Right lung (tissue), 10 donors: ENCODE measurements around the gene CDH5. TPM values are rescaled to one million over a fixed set of nuclear protein-coding genes. Genes with fewer than 3 reads are reported as not detected.
A peak's percentile ranks its signal among the peaks of the same experiment; 100 is the strongest.
"Not testable (repeated sequence)": the region's sequence is repeated elsewhere in the genome, so short reads cannot be mapped to it uniquely, and the experiment has no call there.

Experiments used
- DNase-seq, 2 donors: peaks; one replicate each; pipeline ENCODE4 v3.0.0-alpha.2; 2013
- long read RNA-seq, 8 donors: transcript quantifications; one replicate each; lab custom pipeline, GENCODE V29; 2026
- polyA plus RNA-seq, 5 donors: library from polyadenylated mRNA; unstranded; fragments of 120-200 nt; gene quantifications; one replicate each; pipeline versions ENCODE4 v1.2.1 to v1.2.3, GENCODE V29; 2013; ENCODE audit warnings: inconsistent platforms in 1 of 5, low replicate concordance in 1 of 5; ENCODE audit not compliant: insufficient read length in 5 of 5, insufficient read depth in 1 of 5

Gene CDH5
- polyA plus RNA-seq: 100 to 1,000 TPM; 133 to 168 (median 145) TPM
- long read RNA-seq, donor 1, full-length matches to known transcripts: 18 of 63 reads
- long read RNA-seq, donor 1, partial matches to known transcripts: 45 of 63 reads
- long read RNA-seq, donor 1, other reads (novel, unspliced or antisense): 0 of 63 reads
- long read RNA-seq, donor 2, full-length matches to known transcripts: 13 of 36 reads
- long read RNA-seq, donor 2, partial matches to known transcripts: 23 of 36 reads
- long read RNA-seq, donor 2, other reads (novel, unspliced or antisense): 0 of 36 reads
- long read RNA-seq, donor 3, full-length matches to known transcripts: 8 of 23 reads
- long read RNA-seq, donor 3, partial matches to known transcripts: 15 of 23 reads
- long read RNA-seq, donor 3, other reads (novel, unspliced or antisense): 0 of 23 reads
- long read RNA-seq, donor 4, full-length matches to known transcripts: 10 of 35 reads
- long read RNA-seq, donor 4, partial matches to known transcripts: 25 of 35 reads
- long read RNA-seq, donor 4, other reads (novel, unspliced or antisense): 0 of 35 reads
- long read RNA-seq, donor 5, full-length matches to known transcripts: 13 of 34 reads
- long read RNA-seq, donor 5, partial matches to known transcripts: 21 of 34 reads
- long read RNA-seq, donor 5, other reads (novel, unspliced or antisense): 0 of 34 reads
- long read RNA-seq, donor 6, full-length matches to known transcripts: 31 of 90 reads
- long read RNA-seq, donor 6, partial matches to known transcripts: 59 of 90 reads
- long read RNA-seq, donor 6, other reads (novel, unspliced or antisense): 0 of 90 reads
- long read RNA-seq, donor 7, full-length matches to known transcripts: 10 of 23 reads
- long read RNA-seq, donor 7, partial matches to known transcripts: 13 of 23 reads
- long read RNA-seq, donor 7, other reads (novel, unspliced or antisense): 0 of 23 reads
- long read RNA-seq, donor 8, full-length matches to known transcripts: 6 of 18 reads
- long read RNA-seq, donor 8, partial matches to known transcripts: 12 of 18 reads
- long read RNA-seq, donor 8, other reads (novel, unspliced or antisense): 0 of 18 reads

DNA sequence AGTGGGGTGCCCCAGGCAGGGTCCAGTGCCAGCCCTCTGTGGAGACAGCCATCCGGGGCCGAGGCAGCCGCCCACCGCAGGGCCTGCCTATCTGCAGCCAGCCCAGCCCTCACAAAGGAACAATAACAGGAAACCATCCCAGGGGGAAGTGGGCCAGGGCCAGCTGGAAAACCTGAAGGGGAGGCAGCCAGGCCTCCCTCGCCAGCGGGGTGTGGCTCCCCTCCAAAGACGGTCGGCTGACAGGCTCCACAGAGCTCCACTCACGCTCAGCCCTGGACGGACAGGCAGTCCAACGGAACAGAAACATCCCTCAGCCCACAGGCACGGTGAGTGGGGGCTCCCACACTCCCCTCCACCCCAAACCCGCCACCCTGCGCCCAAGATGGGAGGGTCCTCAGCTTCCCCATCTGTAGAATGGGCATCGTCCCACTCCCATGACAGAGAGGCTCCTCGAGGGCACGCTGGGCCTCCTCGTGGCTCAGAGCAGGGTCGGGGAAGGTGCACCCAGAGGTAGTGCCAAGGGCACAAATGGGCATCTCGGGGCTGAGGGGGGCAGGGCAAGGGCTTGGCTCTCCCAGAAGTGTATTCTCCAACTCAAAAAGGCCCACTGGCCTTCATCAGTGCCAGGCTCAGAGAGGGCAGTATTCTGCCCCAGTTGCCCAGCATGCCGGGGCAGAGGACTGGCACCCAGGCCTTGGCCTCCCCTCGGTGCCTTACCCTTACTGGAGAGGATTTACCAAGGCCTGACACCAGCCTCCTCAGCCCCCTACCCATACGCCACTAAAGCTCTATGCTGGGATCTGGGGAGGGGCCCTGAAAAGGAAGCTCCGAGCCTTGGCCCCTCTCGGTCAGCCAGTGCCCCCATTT is at the start of gene CDH5:
TSS of gene CDH5 (plus strand) at position 259 of the 867 bp plus-strand sequence. CDS start 12,647 bp downstream, outside the sequence.
- DNase-seq: peak in 1 of 2 donors; percentile 47

DNA sequence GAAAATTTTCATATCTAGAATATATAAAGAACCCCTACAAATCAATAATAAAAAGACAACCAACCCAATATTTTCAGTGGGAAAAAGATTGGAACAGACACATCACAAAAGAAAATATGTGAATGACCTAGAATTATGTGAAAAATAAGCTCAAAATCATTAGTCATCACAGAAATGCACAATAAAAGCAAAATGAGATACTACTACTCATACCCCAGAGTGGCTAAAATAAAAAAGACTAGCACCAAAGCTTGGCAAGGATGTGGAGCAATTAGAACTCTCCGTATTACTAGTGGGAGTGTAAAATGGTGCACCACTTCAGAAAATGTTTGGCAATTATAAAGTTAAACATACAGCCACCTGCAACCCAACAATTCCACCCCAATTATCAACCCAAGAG is 48.0 kb upstream of the CDH5 start:
- no peak for DNase-seq

GRCh38 chr16:66320774-66321173 is 45.7 kb upstream of the CDH5 start:
- DNase-seq: no peak

DNA sequence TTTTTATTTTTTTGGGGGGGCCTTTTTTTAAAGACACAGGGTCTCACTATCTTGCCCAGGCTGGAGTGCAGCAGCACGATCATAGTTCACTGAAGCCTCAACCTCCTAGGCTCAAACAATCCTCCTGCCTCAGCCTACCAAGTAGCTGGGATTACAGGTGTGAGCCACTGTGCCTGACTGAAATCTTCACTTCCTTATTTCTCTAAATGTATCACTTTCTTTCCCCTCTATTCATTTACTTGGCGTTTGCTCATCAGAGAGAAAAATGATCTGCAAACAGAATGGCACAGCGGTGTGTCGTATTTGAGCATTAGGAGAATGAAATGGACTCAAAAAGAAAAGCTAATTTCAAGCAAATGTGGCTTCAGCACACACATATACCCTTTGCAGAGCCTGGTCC is 44.3 kb upstream of the CDH5 start:
- DNase-seq: no peak

GRCh38 chr16:66324815-66325515 is 41.5 kb upstream of the CDH5 start:
- no peak for DNase-seq

- no peak for DNase-seq
Measured at GRCh38 chr16:66325717-66326376, 40.6 kb upstream of the CDH5 start.

DNA sequence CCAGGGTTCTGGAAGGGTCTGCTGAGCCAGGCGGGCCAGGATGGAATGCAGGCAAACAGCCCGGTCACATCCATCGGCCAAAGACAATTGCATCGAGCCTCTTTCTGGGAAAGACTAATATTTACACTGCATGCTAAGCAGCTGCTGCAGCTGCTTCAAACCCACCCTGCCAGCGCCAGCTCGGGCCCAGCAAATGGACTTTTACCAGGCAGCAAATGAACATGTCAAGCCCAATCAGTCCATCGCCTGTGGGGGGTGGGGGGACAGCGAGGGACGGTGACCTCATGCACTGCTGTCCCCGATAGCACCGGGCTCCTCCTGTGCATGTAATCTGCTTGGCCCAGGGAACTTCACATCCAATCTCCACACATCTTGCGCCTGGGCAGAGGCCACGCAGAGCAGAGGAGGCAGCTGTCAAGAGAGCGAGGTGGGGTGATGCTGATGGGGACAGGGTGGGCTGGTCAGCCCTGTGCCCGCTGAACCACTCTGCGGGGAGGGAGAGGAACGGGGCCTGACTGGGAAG is 39.4 kb upstream of the CDH5 start:
- DNase-seq: peak; percentile 59 to 72

GRCh38 chr16:66328282-66328681 is 38.2 kb upstream of the CDH5 start:
- no peak for DNase-seq

DNA sequence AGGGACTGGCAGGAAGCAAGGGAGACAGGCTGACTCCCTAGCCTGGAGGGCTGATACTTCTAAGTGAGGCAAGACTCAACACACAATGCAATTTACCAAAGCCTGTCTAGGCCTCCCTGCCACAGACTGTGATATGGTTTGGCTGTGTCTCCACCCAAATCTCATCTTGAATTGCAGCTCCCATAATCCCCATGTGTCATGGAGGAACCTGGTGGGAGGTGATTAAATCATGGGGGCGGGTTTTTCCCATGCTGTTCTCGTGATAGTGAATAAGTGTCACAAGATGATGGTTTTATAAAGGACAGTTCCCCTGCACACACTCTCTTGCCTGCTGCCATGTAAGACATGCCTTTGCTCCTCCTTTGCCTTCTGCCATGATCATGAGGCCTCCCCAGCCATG is 35.0 kb upstream of the CDH5 start:
- DNase-seq: not testable (repeated sequence)

DNA sequence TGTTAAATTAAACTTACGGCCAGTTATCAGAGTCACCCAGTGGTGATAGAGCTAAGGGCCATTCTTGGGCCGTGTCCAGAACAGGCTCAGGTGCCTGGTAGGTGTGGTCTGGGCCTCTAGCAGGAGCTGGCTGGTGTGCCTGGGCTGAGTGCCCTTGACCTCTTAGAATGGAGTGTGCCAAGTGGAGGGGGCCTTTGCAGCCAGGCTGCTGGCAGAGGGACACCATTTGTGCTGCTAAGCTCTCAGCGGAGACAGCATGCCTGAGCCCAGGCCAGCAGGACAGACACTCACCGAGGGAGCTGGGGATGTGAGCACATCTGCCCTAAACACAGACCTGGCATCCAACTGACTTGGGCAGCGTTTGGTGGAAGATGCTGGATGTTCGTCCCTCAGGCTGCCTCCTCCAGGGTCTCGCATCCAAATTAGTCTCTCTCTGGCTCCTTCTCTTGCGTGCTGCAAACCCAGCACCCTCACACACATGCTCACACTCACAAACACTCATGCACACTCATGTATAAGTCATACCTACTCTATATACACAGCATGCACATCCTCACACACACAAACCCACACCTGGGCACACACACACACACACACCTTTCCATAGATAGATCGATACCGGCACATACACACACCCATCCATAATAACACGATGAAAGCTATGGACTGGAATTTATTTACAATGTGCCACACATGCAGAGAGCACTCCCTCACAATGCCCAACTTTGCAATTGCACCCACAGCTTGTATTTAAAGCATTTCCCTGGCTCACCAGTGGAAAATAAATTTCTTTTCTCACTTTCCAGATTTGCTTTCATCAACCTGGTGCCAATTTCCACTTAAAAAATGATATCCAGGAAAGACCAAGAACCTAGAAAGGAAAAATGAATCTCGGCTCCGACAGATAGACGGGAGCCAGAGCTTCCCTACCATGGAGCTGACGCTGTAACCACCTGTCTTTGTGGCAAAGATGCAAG is 33.6 kb upstream of the CDH5 start:
- no peak for DNase-seq

GRCh38 chr16:66334853-66335574 is 31.5 kb upstream of the CDH5 start:
- DNase-seq: no peak

GRCh38 chr16:66335704-66336329 is 30.7 kb upstream of the CDH5 start:
- peak; percentile 80 to 81 for DNase-seq

DNA sequence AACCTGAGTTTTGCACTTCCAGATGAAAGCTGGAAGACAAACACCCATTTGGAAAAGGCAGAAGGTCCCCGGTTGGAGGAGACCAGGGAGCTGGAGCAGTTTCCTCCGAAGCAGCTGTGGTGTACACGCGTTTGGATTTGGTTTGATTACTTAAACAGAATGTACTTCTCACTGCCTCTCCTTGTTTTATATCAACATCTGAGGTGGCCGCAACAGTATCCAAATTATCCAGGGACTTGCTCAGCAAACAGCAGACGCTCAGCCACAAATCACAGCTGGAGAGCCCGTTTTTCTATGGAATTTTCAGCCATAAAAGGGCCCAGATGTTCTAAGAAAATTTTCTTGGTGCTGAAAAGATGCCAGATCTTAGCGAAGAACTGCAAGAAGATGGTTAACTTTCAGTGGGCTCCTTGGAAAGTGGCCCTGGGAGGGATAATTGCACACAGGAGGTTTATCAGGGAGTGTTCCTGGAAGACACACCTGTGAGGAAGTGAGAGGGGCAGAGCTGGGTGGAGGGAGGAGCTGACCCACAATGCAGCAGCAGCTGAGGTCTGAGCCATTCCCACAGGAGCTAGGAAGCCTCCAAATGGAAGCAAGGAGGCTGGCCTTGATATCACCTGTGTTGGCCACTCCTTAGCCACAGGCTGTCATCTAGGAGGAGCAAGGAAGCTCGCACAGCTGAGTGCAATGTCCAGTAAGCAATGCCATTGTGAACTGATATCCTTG is 28.9 kb upstream of the CDH5 start:
- DNase-seq: no peak

DNA sequence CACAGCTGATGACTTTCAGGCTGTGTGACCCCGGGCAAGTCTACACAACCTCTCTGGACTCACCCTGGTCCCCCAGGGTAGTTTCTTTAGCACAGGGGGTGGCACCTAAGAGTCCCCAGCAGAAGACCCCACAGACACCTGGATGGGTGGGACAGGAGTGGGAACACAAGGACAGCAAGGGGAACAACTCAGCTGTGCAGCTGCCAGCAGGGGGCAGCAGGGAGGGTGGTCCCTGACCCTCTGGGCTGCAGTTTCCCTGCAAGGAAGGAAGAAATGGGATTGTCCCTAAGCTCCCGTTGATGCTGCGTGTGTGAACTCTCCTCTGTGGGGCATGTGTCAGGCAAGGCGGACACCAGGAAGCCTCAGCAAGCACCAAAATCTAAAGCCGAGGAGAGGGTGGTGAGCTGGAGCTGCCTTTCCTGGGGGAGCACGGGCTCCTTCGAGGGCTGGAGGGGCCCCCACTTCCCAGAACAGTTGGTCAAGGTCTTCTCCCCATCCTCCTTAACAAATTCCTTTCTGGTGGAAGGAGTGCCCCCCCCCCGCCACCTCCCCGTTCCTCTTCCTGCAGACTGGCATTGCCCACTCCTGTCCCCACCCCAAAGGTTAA is 24.1 kb upstream of the CDH5 start:
- no peak for DNase-seq

- no peak for DNase-seq
Measured at GRCh38 chr16:66344533-66345145, 21.9 kb upstream of the CDH5 start.

GRCh38 chr16:66346221-66346620 is 20.3 kb upstream of the CDH5 start:
- no peak for DNase-seq
